Measurements from ENCODE around the gene SMG5.

DNA sequence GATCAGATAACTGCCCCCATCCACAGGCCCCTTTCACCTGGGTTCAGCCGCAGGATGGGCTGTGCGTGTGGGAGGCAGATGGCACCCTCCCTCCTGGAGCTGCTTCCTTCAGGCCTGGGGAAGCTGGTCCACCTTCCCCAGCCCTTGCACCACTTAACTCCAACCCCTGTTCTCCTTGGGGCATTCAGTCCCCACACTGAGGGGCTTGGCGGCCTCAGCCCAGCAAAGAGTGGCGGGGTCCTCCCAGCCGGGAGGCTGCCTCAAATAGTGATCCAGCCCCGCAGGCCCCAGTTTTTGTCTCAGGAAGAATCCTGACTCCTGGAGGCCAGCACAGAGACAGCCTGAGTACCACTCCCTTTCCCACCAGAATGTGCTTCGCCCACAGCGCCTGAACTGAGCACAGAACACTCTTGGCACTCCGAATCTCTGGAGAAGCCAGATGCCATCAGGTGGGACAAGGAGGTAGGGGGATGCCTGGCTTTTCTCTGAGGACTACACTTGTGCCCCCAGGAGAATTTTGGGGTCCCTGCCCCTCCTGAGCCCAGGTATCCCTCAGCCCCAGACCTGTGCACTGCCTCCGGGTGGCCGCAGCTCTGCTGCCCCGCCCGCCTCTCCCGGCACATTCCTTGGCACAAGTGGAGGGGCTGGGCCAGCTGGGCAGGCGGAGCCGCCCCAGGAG lies 35.7 kb downstream of the SMG5 start:
- TF ChIP-seq, protein P1, sequence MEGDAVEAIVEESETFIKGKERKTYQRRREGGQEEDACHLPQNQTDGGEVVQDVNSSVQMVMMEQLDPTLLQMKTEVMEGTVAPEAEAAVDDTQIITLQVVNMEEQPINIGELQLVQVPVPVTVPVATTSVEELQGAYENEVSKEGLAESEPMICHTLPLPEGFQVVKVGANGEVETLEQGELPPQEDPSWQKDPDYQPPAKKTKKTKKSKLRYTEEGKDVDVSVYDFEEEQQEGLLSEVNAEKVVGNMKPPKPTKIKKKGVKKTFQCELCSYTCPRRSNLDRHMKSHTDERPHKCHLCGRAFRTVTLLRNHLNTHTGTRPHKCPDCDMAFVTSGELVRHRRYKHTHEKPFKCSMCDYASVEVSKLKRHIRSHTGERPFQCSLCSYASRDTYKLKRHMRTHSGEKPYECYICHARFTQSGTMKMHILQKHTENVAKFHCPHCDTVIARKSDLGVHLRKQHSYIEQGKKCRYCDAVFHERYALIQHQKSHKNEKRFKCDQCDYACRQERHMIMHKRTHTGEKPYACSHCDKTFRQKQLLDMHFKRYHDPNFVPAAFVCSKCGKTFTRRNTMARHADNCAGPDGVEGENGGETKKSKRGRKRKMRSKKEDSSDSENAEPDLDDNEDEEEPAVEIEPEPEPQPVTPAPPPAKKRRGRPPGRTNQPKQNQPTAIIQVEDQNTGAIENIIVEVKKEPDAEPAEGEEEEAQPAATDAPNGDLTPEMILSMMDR (conservative IDR thresholded peaks at IDR 0.05; ENCODE audit: low read depth, low read length): no peak
- TF ChIP-seq EZH2 (IDR thresholded peaks at IDR 0.05; ENCODE audit: borderline replicate concordance, low read depth, low read length, poor library complexity, severe bottlenecking): no peak
